OCI-LY7 (cell line): ENCODE measurements around the gene THRSP.

Experiments
- EZH2phosphoT487 ChIP-seq: fragments of 200-600 bp; sonication (generic); IDR thresholded peaks from 2 replicates; pipeline ENCODE4 v1.6.1; 2018; ENCODE audit warnings: low read depth, borderline replicate concordance, mild to moderate bottlenecking, mixed run types, antibody characterized with exemption, low read length, moderate library complexity, mixed read lengths
- TF ChIP-seq, protein P1 (sequence below): fragments of 200-600 bp; sonication (generic); conservative IDR thresholded peaks from 2 replicates; pipeline ENCODE4 v1.5.1; 2014; ENCODE audit warnings: mild to moderate bottlenecking, antibody characterized with exemption, low read length, moderate library complexity, mixed read lengths

DNA sequence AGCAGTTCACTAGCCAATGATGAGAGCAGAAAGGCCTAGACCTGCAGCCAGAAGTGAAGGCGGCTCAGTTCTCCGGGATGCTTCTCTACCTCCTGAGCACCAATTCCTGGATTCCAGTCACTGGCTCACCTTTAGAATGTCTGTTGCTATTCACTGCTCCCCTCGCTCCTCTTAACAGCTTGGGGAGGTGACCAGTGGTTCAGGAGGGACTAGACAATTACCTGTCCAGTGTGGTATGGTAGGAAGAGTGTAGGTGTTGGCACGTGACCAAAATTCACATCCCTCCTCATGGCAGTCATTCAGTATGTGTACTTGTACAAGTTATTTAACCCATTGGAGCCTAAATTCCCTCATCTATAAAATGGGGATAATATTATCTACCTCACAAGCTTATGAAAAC is 4.0 kb downstream of the THRSP start:
- TF ChIP-seq, protein P1, sequence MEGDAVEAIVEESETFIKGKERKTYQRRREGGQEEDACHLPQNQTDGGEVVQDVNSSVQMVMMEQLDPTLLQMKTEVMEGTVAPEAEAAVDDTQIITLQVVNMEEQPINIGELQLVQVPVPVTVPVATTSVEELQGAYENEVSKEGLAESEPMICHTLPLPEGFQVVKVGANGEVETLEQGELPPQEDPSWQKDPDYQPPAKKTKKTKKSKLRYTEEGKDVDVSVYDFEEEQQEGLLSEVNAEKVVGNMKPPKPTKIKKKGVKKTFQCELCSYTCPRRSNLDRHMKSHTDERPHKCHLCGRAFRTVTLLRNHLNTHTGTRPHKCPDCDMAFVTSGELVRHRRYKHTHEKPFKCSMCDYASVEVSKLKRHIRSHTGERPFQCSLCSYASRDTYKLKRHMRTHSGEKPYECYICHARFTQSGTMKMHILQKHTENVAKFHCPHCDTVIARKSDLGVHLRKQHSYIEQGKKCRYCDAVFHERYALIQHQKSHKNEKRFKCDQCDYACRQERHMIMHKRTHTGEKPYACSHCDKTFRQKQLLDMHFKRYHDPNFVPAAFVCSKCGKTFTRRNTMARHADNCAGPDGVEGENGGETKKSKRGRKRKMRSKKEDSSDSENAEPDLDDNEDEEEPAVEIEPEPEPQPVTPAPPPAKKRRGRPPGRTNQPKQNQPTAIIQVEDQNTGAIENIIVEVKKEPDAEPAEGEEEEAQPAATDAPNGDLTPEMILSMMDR, result no peak
- TF ChIP-seq EZH2phosphoT487, result no peak
